Astrocyte (in vitro differentiated cells and primary cell): ENCODE results near the gene HMG20A. TPM values are rescaled to one million over a fixed set of nuclear protein-coding genes. Genes with fewer than 3 reads are reported as not detected.

ENCODE experiments used
- DNase-seq: peaks from one replicate; pipeline ENCODE4 v3.0.0-alpha.2; 2010; ENCODE audit warnings: low read depth
- FAIRE-seq: peaks from 2 replicates; lab custom pipeline; 2011; peaks lifted over from hg19 to GRCh38; lab: Jason Lieb, UNC
- H2AFZ ChIP-seq: 2 replicates; pipeline ENCODE4 v1.6.0; 2012; ENCODE audit warnings: low read depth, low read length, inconsistent platforms
- H3K27ac ChIP-seq: 2 replicates; pipeline ENCODE4 v1.5.1; 2011; ENCODE audit warnings: low read depth, low read length, inconsistent platforms
- H3K27me3 ChIP-seq: 2 replicates; pipeline ENCODE4 v1.6.0; 2011; ENCODE audit warnings: low read length, inconsistent platforms; ENCODE audit not compliant: insufficient read depth
- H3K36me3 ChIP-seq: 2 replicates; pipeline ENCODE4 v1.5.1; 2011; ENCODE audit warnings: low read length, inconsistent platforms; ENCODE audit not compliant: insufficient read depth
- H3K4me1 ChIP-seq: 2 replicates; pipeline ENCODE4 v1.5.1; 2011; ENCODE audit warnings: low read length, inconsistent platforms; ENCODE audit not compliant: insufficient read depth
- H3K4me2 ChIP-seq: 2 replicates; pipeline ENCODE4 v1.6.0; 2012; ENCODE audit warnings: low read length, inconsistent platforms
- H3K4me3 ChIP-seq: 2 replicates; pipeline ENCODE4 v1.5.1; 2011; ENCODE audit warnings: low read depth, mild to moderate bottlenecking, low read length, inconsistent platforms; ENCODE audit not compliant: insufficient read depth
- H3K79me2 ChIP-seq: 2 replicates; pipeline ENCODE4 v1.6.0; 2012; ENCODE audit warnings: mild to moderate bottlenecking, low read length, inconsistent platforms; ENCODE audit not compliant: insufficient read depth
- H3K9ac ChIP-seq: 2 replicates; pipeline ENCODE4 v1.6.0; 2012; ENCODE audit warnings: mild to moderate bottlenecking, low read length, inconsistent platforms
- H3K9me3 ChIP-seq: 2 replicates; pipeline ENCODE4 v1.5.1; 2012; ENCODE audit warnings: low read depth, mild to moderate bottlenecking, low read length, inconsistent platforms; ENCODE audit not compliant: insufficient read depth
- H4K20me1 ChIP-seq: 2 replicates; pipeline ENCODE4 v1.6.0; 2012; ENCODE audit warnings: low read length, inconsistent platforms; ENCODE audit not compliant: insufficient read depth
- H3K27ac Mint-ChIP-seq: one replicate; pipeline ENCODE4 v1.8.0; 2021; ENCODE audit warnings: mild to moderate bottlenecking, mixed read lengths; ENCODE audit not compliant: unreplicated experiment
- H3K27me3 Mint-ChIP-seq: one replicate; pipeline ENCODE4 v1.8.0; 2021; ENCODE audit warnings: low read depth, mixed read lengths; ENCODE audit not compliant: unreplicated experiment
- H3K36me3 Mint-ChIP-seq: one replicate; pipeline ENCODE4 v1.8.0; 2021; ENCODE audit warnings: low read depth, mixed read lengths; ENCODE audit not compliant: unreplicated experiment
- H3K4me1 Mint-ChIP-seq: one replicate; pipeline ENCODE4 v1.8.0; 2021; ENCODE audit warnings: low read depth, mixed read lengths; ENCODE audit not compliant: unreplicated experiment
- H3K4me3 Mint-ChIP-seq: one replicate; pipeline ENCODE4 v1.8.0; 2021; ENCODE audit warnings: mild to moderate bottlenecking, moderate library complexity, mixed read lengths; ENCODE audit not compliant: unreplicated experiment
- H3K9me3 Mint-ChIP-seq: one replicate; pipeline ENCODE4 v1.8.0; 2021; ENCODE audit warnings: mild to moderate bottlenecking, mixed read lengths; ENCODE audit not compliant: unreplicated experiment
- EZH2 ChIP-seq: IDR thresholded peaks from 2 replicates; pipeline ENCODE4 v1.6.1; 2012; ENCODE audit warnings: mild to moderate bottlenecking, low read length, inconsistent platforms; ENCODE audit not compliant: insufficient read depth
- total RNA-seq: library from RNA; stranded (reverse); gene quantifications from 2 replicates; pipeline ENCODE4 v1.2.1, GENCODE V29; 2021
- TF ChIP-seq, protein P1 (sequence below): IDR thresholded peaks from 2 replicates; pipeline ENCODE4 v1.5.1; 2011; ENCODE audit warnings: low read depth, mild to moderate bottlenecking, inconsistent platforms, low read length, moderate library complexity; ENCODE audit not compliant: insufficient read depth

Gene HMG20A
- total RNA-seq, 1 donor from 2014 or later: 47.4 TPM

DNA sequence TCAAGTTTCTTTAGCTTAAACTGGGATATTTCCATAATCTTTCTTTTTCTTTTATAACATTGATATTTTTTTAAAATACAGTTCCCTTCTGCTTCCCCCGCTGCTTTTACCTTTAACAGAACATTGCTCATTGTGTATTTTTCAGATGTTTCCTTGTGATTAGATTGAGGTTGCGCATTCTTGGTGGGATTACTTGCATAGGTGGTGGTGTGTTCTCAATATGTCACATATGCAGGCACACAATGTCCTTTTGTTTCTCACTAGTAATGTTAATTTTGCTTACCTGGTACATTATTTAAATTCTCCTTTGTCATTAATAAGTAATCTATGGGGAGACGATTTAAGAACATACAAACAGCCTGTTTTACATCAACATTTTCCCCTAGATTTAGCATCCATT is 48.2 kb downstream of the HMG20A start:
- peaks cover 16% of the 10 kb centered on the region for H3K36me3 ChIP-seq
- no peaks in the 10 kb centered on the region for H3K27me3 Mint-ChIP-seq
- no peak overlapping the region for H2AFZ ChIP-seq
- H3K4me2 ChIP-seq: no peak overlapping the region
- no peak overlapping the region for H3K9ac ChIP-seq
- H3K4me1 Mint-ChIP-seq: peaks cover 11% of the 10 kb centered on the region
- H3K27ac Mint-ChIP-seq: no peak overlapping the region
- no peak overlapping the region for H3K27ac ChIP-seq
- no peak overlapping the region for H3K4me3 Mint-ChIP-seq
- DNase-seq: no peak
- no peaks in the 10 kb centered on the region for H3K4me1 ChIP-seq
- no peaks in the 10 kb centered on the region for H3K27me3 ChIP-seq
- no peak for FAIRE-seq
- H3K9me3 ChIP-seq: no peaks in the 10 kb centered on the region
- peaks cover 20% of the 10 kb centered on the region for H3K36me3 Mint-ChIP-seq
- H3K4me3 ChIP-seq: no peak overlapping the region
- TF ChIP-seq, protein P1, sequence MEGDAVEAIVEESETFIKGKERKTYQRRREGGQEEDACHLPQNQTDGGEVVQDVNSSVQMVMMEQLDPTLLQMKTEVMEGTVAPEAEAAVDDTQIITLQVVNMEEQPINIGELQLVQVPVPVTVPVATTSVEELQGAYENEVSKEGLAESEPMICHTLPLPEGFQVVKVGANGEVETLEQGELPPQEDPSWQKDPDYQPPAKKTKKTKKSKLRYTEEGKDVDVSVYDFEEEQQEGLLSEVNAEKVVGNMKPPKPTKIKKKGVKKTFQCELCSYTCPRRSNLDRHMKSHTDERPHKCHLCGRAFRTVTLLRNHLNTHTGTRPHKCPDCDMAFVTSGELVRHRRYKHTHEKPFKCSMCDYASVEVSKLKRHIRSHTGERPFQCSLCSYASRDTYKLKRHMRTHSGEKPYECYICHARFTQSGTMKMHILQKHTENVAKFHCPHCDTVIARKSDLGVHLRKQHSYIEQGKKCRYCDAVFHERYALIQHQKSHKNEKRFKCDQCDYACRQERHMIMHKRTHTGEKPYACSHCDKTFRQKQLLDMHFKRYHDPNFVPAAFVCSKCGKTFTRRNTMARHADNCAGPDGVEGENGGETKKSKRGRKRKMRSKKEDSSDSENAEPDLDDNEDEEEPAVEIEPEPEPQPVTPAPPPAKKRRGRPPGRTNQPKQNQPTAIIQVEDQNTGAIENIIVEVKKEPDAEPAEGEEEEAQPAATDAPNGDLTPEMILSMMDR: no peak
- no peak for TF ChIP-seq EZH2
- H3K9me3 Mint-ChIP-seq: no peaks in the 10 kb centered on the region
- H4K20me1 ChIP-seq: no peaks in the 10 kb centered on the region
- no peaks in the 10 kb centered on the region for H3K79me2 ChIP-seq

DNA sequence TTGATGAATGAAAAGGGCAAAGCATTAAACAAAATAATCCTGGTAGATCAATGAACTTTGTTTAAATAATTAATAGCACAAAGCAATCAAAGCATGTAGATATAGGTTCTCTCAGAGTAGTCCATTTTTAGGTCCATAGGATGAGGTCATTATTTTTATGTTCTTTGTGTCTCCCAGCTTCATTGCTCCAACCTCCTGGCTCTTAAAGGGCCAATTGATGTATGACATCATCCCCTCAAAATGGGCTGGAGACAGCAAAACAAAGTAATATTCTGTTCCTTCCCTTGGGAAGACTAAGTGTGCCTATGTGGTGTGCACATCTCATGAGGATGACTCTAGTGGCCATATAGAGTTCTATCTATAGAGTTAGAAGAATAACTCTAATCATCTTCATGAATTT is 49.5 kb downstream of the HMG20A start:
- TF ChIP-seq, protein P1: no peak
- TF ChIP-seq EZH2: no peak
- H3K9ac ChIP-seq: no peak overlapping the region
- peaks cover 19% of the 10 kb centered on the region for H3K36me3 Mint-ChIP-seq

DNA sequence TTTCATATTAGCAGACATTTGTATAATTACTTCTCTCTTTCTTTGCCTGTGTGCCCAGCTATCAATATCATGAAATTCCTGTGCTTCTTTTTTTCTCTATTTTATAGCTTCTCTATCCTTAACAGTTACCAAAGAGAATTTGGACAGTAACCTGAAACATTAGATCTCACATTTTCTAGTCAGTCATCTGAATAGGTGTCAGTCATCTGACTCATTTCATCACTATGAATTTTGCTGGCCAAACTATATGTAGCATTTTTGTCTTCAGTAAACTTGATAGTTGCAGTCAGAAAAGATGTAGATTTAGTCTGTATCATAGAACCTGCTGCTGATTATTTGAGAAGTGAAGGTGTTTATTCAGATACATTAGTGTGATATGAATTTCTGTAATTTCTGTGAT is 52.6 kb downstream of the HMG20A start:
- Histone ChIP-seq H4K20me1 (peaks cover 3% of the 10 kb centered on the region), H3K36me3 (peaks cover 10% of the 10 kb centered on the region), H3K27ac (no peak overlapping the region), H3K9me3 (no peaks in the 10 kb centered on the region), H3K4me1 (no peaks in the 10 kb centered on the region), H3K4me3 (no peak overlapping the region), H3K9ac (no peak overlapping the region), H3K79me2 (no peaks in the 10 kb centered on the region), H2AFZ (no peak overlapping the region), H3K4me2 (no peak overlapping the region), H3K27me3 (no peaks in the 10 kb centered on the region)
- DNase-seq (no peak), FAIRE-seq (no peak)
- H3K27ac Mint-ChIP-seq: no peak overlapping the region
- no peaks in the 10 kb centered on the region for H3K27me3 Mint-ChIP-seq
- H3K4me3 Mint-ChIP-seq: peak overlapping the region; percentile 55
- H3K36me3 Mint-ChIP-seq: peaks cover 20% of the 10 kb centered on the region
- H3K4me1 Mint-ChIP-seq: peaks cover 15% of the 10 kb centered on the region
- TF ChIP-seq EZH2: no peak
- TF ChIP-seq, protein P1: no peak
- no peaks in the 10 kb centered on the region for H3K9me3 Mint-ChIP-seq

More for the DNA sequence above, 49.5 kb downstream of the HMG20A start:
- FAIRE-seq: no peak
- Mint-ChIP-seq H3K27ac (no peak overlapping the region), H3K27me3 (no peaks in the 10 kb centered on the region), H3K9me3 (no peaks in the 10 kb centered on the region), H3K4me1 (peaks cover 15% of the 10 kb centered on the region), H3K4me3 (no peak overlapping the region)
- H2AFZ ChIP-seq: no peak overlapping the region
- H3K9me3 ChIP-seq: no peaks in the 10 kb centered on the region
- no peaks in the 10 kb centered on the region for H3K27me3 ChIP-seq
- no peaks in the 10 kb centered on the region for H3K4me1 ChIP-seq
- no peak overlapping the region for H3K4me3 ChIP-seq
- no peaks in the 10 kb centered on the region for H3K79me2 ChIP-seq
- DNase-seq: no peak
- no peak overlapping the region for H3K27ac ChIP-seq
- H4K20me1 ChIP-seq: no peaks in the 10 kb centered on the region
- H3K4me2 ChIP-seq: no peak overlapping the region
- peaks cover 13% of the 10 kb centered on the region for H3K36me3 ChIP-seq
